ENCODE data around the gene CCDC157. TPM values are rescaled to one million over a fixed set of nuclear protein-coding genes. Genes with fewer than 3 reads are reported as not detected.

Gene CCDC157
- polyA plus RNA-seq, 1 of the 3 experiments (the other 2 are of a cell fraction), result 5.8 TPM

- H3K27ac ChIP-seq (ENCODE audit: low read depth in 2 of 2, low read length in 1 of 2), result no peak overlapping the region
- DNase-seq, result peak; percentile 80
- H3K27me3 ChIP-seq (ENCODE audit: insufficient read depth), result no peaks in the 10 kb centered on the region
- TF ChIP-seq RAD21 (IDR thresholded peaks at IDR 0.05; ENCODE audit: low read length) (peak; percentile 80), CTCF (IDR thresholded peaks at IDR 0.05) (peak; percentile 69), NRF1 (IDR thresholded peaks at IDR 0.05; ENCODE audit: low read depth, low read length) (no peak), SMC3 (IDR thresholded peaks at IDR 0.05; ENCODE audit: low read depth, low read length) (peak; percentile 74), RCOR1 (IDR thresholded peaks at IDR 0.05; ENCODE audit: low read length) (0 out of 2 replicates have a peak, but pooled peaks have one; percentile 5), TCF12 (IDR thresholded peaks at IDR 0.05) (no peak), GATA2 (CRISPR knock-in tag; IDR thresholded peaks at IDR 0.05) (no peak), JUND (IDR thresholded peaks at IDR 0.05) (no peak), MXI1 (IDR thresholded peaks at IDR 0.05; ENCODE audit: low read depth, low read length) (no peak), SIN3A (IDR thresholded peaks at IDR 0.05; ENCODE audit: borderline replicate concordance, low read depth, low read length) (no peak), GABPA (IDR thresholded peaks at IDR 0.05; ENCODE audit: low read depth) (no peak), RXRA (IDR thresholded peaks at IDR 0.05; ENCODE audit: borderline replicate concordance, low read depth) (no peak), EP300 (IDR thresholded peaks at IDR 0.05; ENCODE audit: borderline replicate concordance in 1 of 2, low read depth in 1 of 2, low read length in 1 of 2) (no peak), REST (IDR thresholded peaks at IDR 0.05; ENCODE audit: low read depth, low read length) (no peak)
- TF ChIP-seq, protein P1, sequence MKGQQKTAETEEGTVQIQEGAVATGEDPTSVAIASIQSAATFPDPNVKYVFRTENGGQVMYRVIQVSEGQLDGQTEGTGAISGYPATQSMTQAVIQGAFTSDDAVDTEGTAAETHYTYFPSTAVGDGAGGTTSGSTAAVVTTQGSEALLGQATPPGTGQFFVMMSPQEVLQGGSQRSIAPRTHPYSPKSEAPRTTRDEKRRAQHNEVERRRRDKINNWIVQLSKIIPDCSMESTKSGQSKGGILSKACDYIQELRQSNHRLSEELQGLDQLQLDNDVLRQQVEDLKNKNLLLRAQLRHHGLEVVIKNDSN (IDR thresholded peaks at IDR 0.05; ENCODE audit: borderline replicate concordance, low read depth), result no peak
- TF ChIP-seq, protein P2, sequence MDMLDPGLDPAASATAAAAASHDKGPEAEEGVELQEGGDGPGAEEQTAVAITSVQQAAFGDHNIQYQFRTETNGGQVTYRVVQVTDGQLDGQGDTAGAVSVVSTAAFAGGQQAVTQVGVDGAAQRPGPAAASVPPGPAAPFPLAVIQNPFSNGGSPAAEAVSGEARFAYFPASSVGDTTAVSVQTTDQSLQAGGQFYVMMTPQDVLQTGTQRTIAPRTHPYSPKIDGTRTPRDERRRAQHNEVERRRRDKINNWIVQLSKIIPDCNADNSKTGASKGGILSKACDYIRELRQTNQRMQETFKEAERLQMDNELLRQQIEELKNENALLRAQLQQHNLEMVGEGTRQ (IDR thresholded peaks at IDR 0.05; ENCODE audit: borderline replicate concordance, low read depth, low read length), result no peak
- TF ChIP-seq, protein P3, sequence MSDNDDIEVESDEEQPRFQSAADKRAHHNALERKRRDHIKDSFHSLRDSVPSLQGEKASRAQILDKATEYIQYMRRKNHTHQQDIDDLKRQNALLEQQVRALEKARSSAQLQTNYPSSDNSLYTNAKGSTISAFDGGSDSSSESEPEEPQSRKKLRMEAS (IDR thresholded peaks at IDR 0.05; ENCODE audit: low read depth), result peak; percentile 35; the same call in 1 of the 2 replicates
- CTCF ChIA-PET, result interaction anchor here (0.6 to 15.4 kb wide), 19 partner anchors 11 to 283 kb away, joined by 3 to 228 read pairs (median 4); partner anchors contain the start of gene CASTOR1
- H3K4me3 ChIP-seq (ENCODE audit: low read depth in 2 of 2, low read length in 1 of 2), result no peak overlapping the region
- no peaks in the 10 kb centered on the region for H3K36me3 ChIP-seq (replicated peaks in 1 of 2; ENCODE audit: control insufficient read depth in 1 of 2, insufficient read depth in 2 of 2, low read length in 1 of 2)
- WGBS (ENCODE audit: low lambda C conversion rate), result 75% methylated on average over 3 of the region's 5 CpGs
- H3K9me2 ChIP-seq, result no peaks in the 10 kb centered on the region
- no peak overlapping the region for H3K9ac ChIP-seq
- H3K79me2 ChIP-seq (ENCODE audit: insufficient read depth), result peaks cover 6% of the 10 kb centered on the region; the same call in 1 of the 2 replicates
- POLR2A ChIA-PET, result no interaction called here
- no peaks in the 10 kb centered on the region for H4K20me1 ChIP-seq (ENCODE audit: insufficient read depth)
- H2AFZ ChIP-seq (ENCODE audit: low read depth), result no peak overlapping the region
- peaks cover 3 to 8% of the 10 kb centered on the region in 2 experiments; a peak in 3 of 4 replicates for H3K4me1 ChIP-seq (ENCODE audit: control insufficient read depth in 1 of 2, insufficient read depth in 2 of 2, low read depth in 1 of 2, low read length in 1 of 2)
- no peaks in the 10 kb centered on the region for H3F3A ChIP-seq (replicated peaks; ENCODE audit: insufficient read depth)
- H3K9me3 ChIP-seq, result no peaks in the 10 kb centered on the region
- H3K4me2 ChIP-seq, result no peak overlapping the region
Observed at GRCh38 chr22:30390974-30391691, 34.3 kb downstream of the CCDC157 start.
